Neural progenitor cell (in vitro differentiated cells): ENCODE measurements around the gene ASAH2B.
"Not testable (repeated sequence)": the region's sequence is repeated elsewhere in the genome, so short reads cannot be mapped to it uniquely, and the experiment has no call there.

ENCODE experiments used
- EZH2 ChIP-seq: fragments of 200-600 bp; sonication (generic); IDR thresholded peaks from 2 replicates; pipeline ENCODE4 v1.6.1; 2017; ENCODE audit warnings: antibody characterized with exemption, mild to moderate bottlenecking, moderate library complexity
- EZH2phosphoT487 ChIP-seq: fragments of 200-600 bp; sonication (generic); IDR thresholded peaks from 2 replicates; pipeline ENCODE4 v1.6.1; 2017; ENCODE audit warnings: antibody characterized with exemption
- TF ChIP-seq, protein P1 (sequence below): fragments of 200-600 bp; sonication (generic); IDR thresholded peaks from 2 replicates; pipeline ENCODE4 v1.5.1; 2017; ENCODE audit warnings: antibody characterized with exemption, mild to moderate bottlenecking

DNA sequence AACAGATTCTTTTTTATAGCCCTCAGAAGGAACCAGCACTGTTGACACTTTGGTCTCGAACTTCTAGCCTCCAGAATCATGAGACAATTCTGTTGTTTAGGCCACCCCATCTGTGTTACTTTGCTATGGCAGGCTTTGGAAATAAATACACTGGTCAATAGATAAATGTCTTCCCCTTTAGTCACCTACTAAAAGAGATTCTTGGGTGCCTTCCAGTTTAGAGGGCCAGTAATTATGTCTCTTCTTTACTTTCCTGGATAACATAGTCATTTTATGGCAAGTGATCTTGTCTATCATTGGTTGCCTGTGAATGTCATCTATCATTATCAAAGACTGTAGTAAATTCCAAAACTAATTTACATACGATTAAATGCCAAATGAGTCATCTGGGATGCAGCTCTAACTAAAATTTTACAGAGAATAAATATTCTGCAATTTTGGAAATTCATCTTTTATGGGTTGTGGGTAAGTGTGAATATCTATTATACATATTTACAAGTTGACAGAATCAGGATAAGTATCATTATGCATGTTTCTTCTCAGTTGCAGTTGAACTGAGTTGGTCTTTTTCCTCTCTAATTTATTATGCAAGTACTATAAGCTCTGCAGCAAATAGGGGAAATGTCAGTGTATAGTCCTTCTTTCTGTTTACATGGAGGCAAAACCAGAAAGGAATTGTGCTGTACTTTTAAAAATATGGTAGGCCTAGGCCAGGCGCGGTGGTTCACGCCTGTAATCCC is 27.2 kb downstream of the ASAH2B start:
- TF ChIP-seq, protein P1, sequence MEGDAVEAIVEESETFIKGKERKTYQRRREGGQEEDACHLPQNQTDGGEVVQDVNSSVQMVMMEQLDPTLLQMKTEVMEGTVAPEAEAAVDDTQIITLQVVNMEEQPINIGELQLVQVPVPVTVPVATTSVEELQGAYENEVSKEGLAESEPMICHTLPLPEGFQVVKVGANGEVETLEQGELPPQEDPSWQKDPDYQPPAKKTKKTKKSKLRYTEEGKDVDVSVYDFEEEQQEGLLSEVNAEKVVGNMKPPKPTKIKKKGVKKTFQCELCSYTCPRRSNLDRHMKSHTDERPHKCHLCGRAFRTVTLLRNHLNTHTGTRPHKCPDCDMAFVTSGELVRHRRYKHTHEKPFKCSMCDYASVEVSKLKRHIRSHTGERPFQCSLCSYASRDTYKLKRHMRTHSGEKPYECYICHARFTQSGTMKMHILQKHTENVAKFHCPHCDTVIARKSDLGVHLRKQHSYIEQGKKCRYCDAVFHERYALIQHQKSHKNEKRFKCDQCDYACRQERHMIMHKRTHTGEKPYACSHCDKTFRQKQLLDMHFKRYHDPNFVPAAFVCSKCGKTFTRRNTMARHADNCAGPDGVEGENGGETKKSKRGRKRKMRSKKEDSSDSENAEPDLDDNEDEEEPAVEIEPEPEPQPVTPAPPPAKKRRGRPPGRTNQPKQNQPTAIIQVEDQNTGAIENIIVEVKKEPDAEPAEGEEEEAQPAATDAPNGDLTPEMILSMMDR = not testable (repeated sequence)
- TF ChIP-seq EZH2, EZH2phosphoT487: not testable (repeated sequence)
